HFF-Myc (cell line): ENCODE measurements around the gene GTPBP3.
"Not testable (repeated sequence)": the region's sequence is repeated elsewhere in the genome, so short reads cannot be mapped to it uniquely, and the experiment has no call there.

Experiments used
- DNase-seq: peaks from one replicate; pipeline ENCODE4 v3.0.0-alpha.2; 2011; ENCODE audit warnings: low read depth; ENCODE audit errors: extremely low read depth
- H3K4me3 ChIP-seq: replicated peaks from 2 replicates; pipeline ENCODE4 v1.5.1; 2011; ENCODE audit warnings: low read depth, mild to moderate bottlenecking, control low read depth, low read length
- CTCF ChIP-seq: IDR thresholded peaks from 2 replicates; pipeline ENCODE4 v1.5.1; 2012; ENCODE audit warnings: mild to moderate bottlenecking, low read depth, low read length, control low read depth; ENCODE audit errors: missing control alignments

The GTPBP3 gene

GRCh38 chr19:17336872-17337674, at the start of gene GTPBP3:
GTPBP3 (plus strand) TSS chr19:17337553; CDS start chr19:17337612, 59 bp downstream.
- DNase-seq = peak; percentile 96
- no peak for TF ChIP-seq CTCF
- peak within 1 kb of the TSS; percentile 66 for H3K4me3 ChIP-seq

GRCh38 chr19:17289489-17289888, 47.9 kb upstream of the GTPBP3 start:
- peak; percentile 57 for DNase-seq
- H3K4me3 ChIP-seq = no peak overlapping the region
- no peak for TF ChIP-seq CTCF

GRCh38 chr19:17292301-17293074, 44.9 kb upstream of the GTPBP3 start:
- DNase-seq = peak; percentile 92
- peak; percentile 65 for TF ChIP-seq CTCF
- peak overlapping the region; percentile 61 for H3K4me3 ChIP-seq

- no peak for TF ChIP-seq CTCF
- DNase-seq = no peak
- peak overlapping the region; percentile 61 for H3K4me3 ChIP-seq
These were observed 43.7 kb upstream of the GTPBP3 start for GRCh38 chr19:17293605-17294004.

GRCh38 chr19:17294051-17294891, 43.1 kb upstream of the GTPBP3 start:
- peak overlapping the region; percentile 61; the same call in 1 of the 2 replicates for H3K4me3 ChIP-seq

GRCh38 chr19:17295551-17295950, 41.8 kb upstream of the GTPBP3 start:
- H3K4me3 ChIP-seq = not testable (repeated sequence)

More at GRCh38 chr19:17294051-17294891, 43.1 kb upstream of the GTPBP3 start:
- no peak for DNase-seq
- no peak for TF ChIP-seq CTCF

GRCh38 chr19:17296273-17296672, 41.1 kb upstream of the GTPBP3 start:
- DNase-seq = no peak
- no peak for TF ChIP-seq CTCF

More at GRCh38 chr19:17295551-17295950, 41.8 kb upstream of the GTPBP3 start:
- not testable (repeated sequence) for DNase-seq

More at GRCh38 chr19:17296273-17296672, 41.1 kb upstream of the GTPBP3 start:
- H3K4me3 ChIP-seq = no peak overlapping the region
